SK-N-SH (cell line): ENCODE data around the gene TMEM109. TPM values are rescaled to one million over a fixed set of nuclear protein-coding genes. Genes with fewer than 3 reads are reported as not detected.

Experiments used
- CTCF ChIA-PET: fragments of 300-600, 350-600 bp; formaldehyde crosslinking; extraction: SDS; loops from one replicate; lab custom pipeline; 2021; lab: Yijun Ruan, JAX
- POLR2A ChIA-PET: fragments of 350-600 bp; sonication (Branson Sonifier 250); formaldehyde crosslinking; extraction: SDS; loops from one replicate; lab custom pipeline; 2020; ENCODE audit warnings: antibody characterized with exemption, inconsistent platforms; lab: Yijun Ruan, JAX
- DNase-seq: peaks from one replicate; pipeline ENCODE4 v3.0.0; 2012
- H2AFZ ChIP-seq: fragments of 200-600 bp; sonication (generic); 2 replicates; pipeline ENCODE4 v1.8.1; 2016; ENCODE audit warnings: antibody characterized with exemption, mild to moderate bottlenecking, low read depth
- H3F3A ChIP-seq: fragments of 200-600 bp; sonication (generic); replicated peaks from 2 replicates; pipeline ENCODE3; 2016; ENCODE audit warnings: antibody characterized with exemption, mild to moderate bottlenecking; ENCODE audit not compliant: insufficient read depth
- H3K27ac ChIP-seq, 2 experiments: fragments of 200-500 bp in 1 of 2; fragments of 200-600 bp in 1 of 2; sonication (Bioruptor generic) in 1 of 2; sonication (generic), shearing (Covaris generic) in 1 of 2; 2 replicates each; pipeline versions ENCODE4 v1.5.1 to v1.6.1; 2014 to 2016; ENCODE audit warnings: low read depth in 2 of 2, inconsistent platforms in 1 of 2, low read length in 1 of 2, mild to moderate bottlenecking in 1 of 2, mixed read lengths in 1 of 2
- H3K27me3 ChIP-seq: fragments of 200-600 bp; sonication (generic), shearing (Covaris generic); 2 replicates; pipeline ENCODE4 v1.6.1; 2016; ENCODE audit warnings: mixed run types; ENCODE audit not compliant: insufficient read depth
- H3K36me3 ChIP-seq, 2 experiments: fragments of 200-500 bp in 1 of 2; fragments of 200-600 bp in 1 of 2; sonication (Bioruptor generic) in 1 of 2; sonication (generic) in 1 of 2; replicated peaks in 1 of 2; 2 replicates each; pipeline versions ENCODE3 to v1.5.1; 2014 to 2016; ENCODE audit warnings: low read length in 1 of 2, mild to moderate bottlenecking in 1 of 2; ENCODE audit not compliant: insufficient read depth in 2 of 2, control insufficient read depth in 1 of 2
- H3K4me1 ChIP-seq, 2 experiments: fragments of 200-500 bp in 1 of 2; fragments of 200-600 bp in 1 of 2; sonication (Bioruptor generic) in 1 of 2; sonication (generic), shearing (Covaris generic) in 1 of 2; 2 replicates each; pipeline versions ENCODE4 v1.5.1 to v1.6.1; 2014 to 2016; ENCODE audit warnings: low read depth in 1 of 2, low read length in 1 of 2, mixed run types in 1 of 2; ENCODE audit not compliant: insufficient read depth in 2 of 2, control insufficient read depth in 1 of 2
- H3K4me2 ChIP-seq: fragments of 200-600 bp; sonication (generic), shearing (Covaris generic); 2 replicates; pipeline ENCODE4 v1.6.1; 2017; ENCODE audit warnings: mixed run types
- H3K4me3 ChIP-seq, 2 experiments: fragments of 200-500 bp in 1 of 2; fragments of 200-600 bp in 1 of 2; sonication (Bioruptor generic) in 1 of 2; sonication (generic), shearing (Covaris generic) in 1 of 2; 2 replicates each; pipeline versions ENCODE4 v1.5.1 to v1.8.1; 2014 to 2016; ENCODE audit warnings: low read depth in 2 of 2, inconsistent platforms in 1 of 2, low read length in 1 of 2, mild to moderate bottlenecking in 1 of 2, mixed read lengths in 1 of 2, moderate library complexity in 1 of 2
- H3K79me2 ChIP-seq: fragments of 200-600 bp; sonication (generic); 2 replicates; pipeline ENCODE4 v1.8.1; 2017; ENCODE audit warnings: mild to moderate bottlenecking; ENCODE audit not compliant: insufficient read depth
- H3K9ac ChIP-seq: fragments of 200-600 bp; sonication (generic); 2 replicates; pipeline ENCODE4 v1.6.1; 2017; ENCODE audit warnings: mixed run types
- H3K9me2 ChIP-seq: fragments of 200-600 bp; sonication (generic); 2 replicates; pipeline ENCODE4 v1.6.1; 2017; ENCODE audit warnings: mixed run types
- H3K9me3 ChIP-seq: fragments of 200-600 bp; sonication (generic); 2 replicates; pipeline ENCODE4 v1.6.1; 2017; ENCODE audit warnings: mixed run types, mild to moderate bottlenecking, moderate library complexity
- H4K20me1 ChIP-seq: fragments of 200-600 bp; sonication (generic); 2 replicates; pipeline ENCODE4 v1.6.1; 2017; ENCODE audit warnings: mild to moderate bottlenecking, mixed run types; ENCODE audit not compliant: insufficient read depth
- CHD2 ChIP-seq: fragments of 150-350 bp; IDR thresholded peaks from 2 replicates; pipeline ENCODE4 v1.6.1; 2018; ENCODE audit warnings: low read length; ENCODE audit not compliant: partially characterized antibody
- EZH2phosphoT487 ChIP-seq: fragments of 200-600 bp; sonication (generic); IDR thresholded peaks from 2 replicates; pipeline ENCODE4 v1.6.1; 2017; ENCODE audit warnings: low read depth, mixed run types, mild to moderate bottlenecking, antibody characterized with exemption, moderate library complexity, borderline replicate concordance
- FOXJ3 ChIP-seq: sonication (generic); formaldehyde crosslinking; IDR thresholded peaks from 2 replicates; pipeline ENCODE4 v1.5.1; 2020; ENCODE audit warnings: mild to moderate bottlenecking, missing genetic modification reagents
- FOXM1 ChIP-seq: IDR thresholded peaks from 2 replicates; pipeline ENCODE4 v1.4.0; 2012; ENCODE audit warnings: low read depth, mild to moderate bottlenecking
- GATA2 ChIP-seq: sonication (generic); formaldehyde crosslinking; IDR thresholded peaks from 2 replicates; pipeline ENCODE4 v1.5.0; 2020; ENCODE audit warnings: mild to moderate bottlenecking, missing genetic modification reagents
- JUND ChIP-seq: IDR thresholded peaks from 2 replicates; pipeline ENCODE4 v1.4.0; 2012
- MEF2A ChIP-seq: IDR thresholded peaks from 2 replicates; pipeline ENCODE4 v1.4.0; 2012; ENCODE audit warnings: low read depth, borderline replicate concordance
- MXI1 ChIP-seq: IDR thresholded peaks from 2 replicates; pipeline ENCODE4 v1.6.1; 2012; ENCODE audit warnings: mild to moderate bottlenecking, low read depth, low read length, improper control_type of control experiment
- NFIC ChIP-seq: IDR thresholded peaks from 2 replicates; pipeline ENCODE4 v1.4.0; 2012; ENCODE audit warnings: borderline replicate concordance
- NRF1 ChIP-seq: IDR thresholded peaks from 2 replicates; pipeline ENCODE4 v1.6.1; 2012; ENCODE audit warnings: low read depth, mild to moderate bottlenecking, low read length
- POLR2AphosphoS5 ChIP-seq: IDR thresholded peaks from 2 replicates; pipeline ENCODE4 v1.6.1; 2012; ENCODE audit warnings: low read depth, low read length
- RAD21 ChIP-seq: IDR thresholded peaks from 2 replicates; pipeline ENCODE4 v1.6.1; 2012; ENCODE audit warnings: mild to moderate bottlenecking, low read length
- REST ChIP-seq: IDR thresholded peaks from 2 replicates; pipeline ENCODE4 v1.6.1; 2012; ENCODE audit warnings: mild to moderate bottlenecking, low read depth, low read length, moderate library complexity
- TCF12 ChIP-seq: IDR thresholded peaks from 2 replicates; pipeline ENCODE4 v1.4.0; 2012
- USF1 ChIP-seq: IDR thresholded peaks from 2 replicates; pipeline ENCODE4 v1.4.0; 2012; ENCODE audit warnings: low read depth, borderline replicate concordance
- USF2 ChIP-seq: fragments of 150-350 bp; IDR thresholded peaks from 2 replicates; pipeline ENCODE4 v1.6.1; 2017; ENCODE audit warnings: antibody characterized with exemption, low read length, low read depth, borderline replicate concordance
- YY1 ChIP-seq: IDR thresholded peaks from 2 replicates; pipeline ENCODE4 v1.4.0; 2012; ENCODE audit warnings: low read depth, mild to moderate bottlenecking
- ZBTB33 ChIP-seq: IDR thresholded peaks from 2 replicates; pipeline ENCODE4 v1.4.0; 2012; ENCODE audit warnings: low read depth, borderline replicate concordance
- WGBS: methylation state at CpG from one replicate; pipeline ENCODE4 v1.1.6; 2017; ENCODE audit warnings: low lambda C conversion rate; 5-methylcytosine and 5-hydroxymethylcytosine counted together
- polyA plus RNA-seq, 3 experiments: library from polyadenylated mRNA; depleted of rRNA; stranded (reverse); fragments of >200 nt; gene quantifications; 2 replicates each; pipeline ENCODE4 v1.2.3, GENCODE V29; 2012

The TMEM109 gene
- polyA plus RNA-seq, 1 of the 3 experiments (the other 2 are of a cell fraction), result 52.7 TPM

GRCh38 chr11:60914633-60915247 lies 782 bp downstream of the TMEM109 start:
- ChIA-PET POLR2A (interaction anchor here (2.0 to 2.1 kb wide), 2 partner anchors 9 kb away, joined by 5 to 8 read pairs; partner anchors contain the start of genes PRPF19 and TMEM132A), CTCF (interaction anchor here (0.7 to 3.9 kb wide), 10 partner anchors 9 to 272 kb away, joined by 3 to 38 read pairs (median 6); partner anchors contain the start of gene TMEM132A)
- Histone ChIP-seq H3K9ac (peak overlapping the region; percentile 76), H3K36me3 (peaks cover 0 to 1% of the 10 kb centered on the region in 2 experiments), H3K4me2 (peak overlapping the region; percentile 98), H3K27me3 (no peaks in the 10 kb centered on the region; the same call in 1 of the 2 replicates), H4K20me1 (no peaks in the 10 kb centered on the region; the same call in 1 of the 2 replicates), H3K27ac (peak overlapping the region; percentile 93 to 100), H3K4me1 (peaks cover 14 to 20% of the 10 kb centered on the region in 2 experiments; a peak in 2 of 4 replicates), H3K9me3 (no peaks in the 10 kb centered on the region), H2AFZ (peak overlapping the region; percentile 23; the same call in 1 of the 2 replicates), H3K9me2 (no peaks in the 10 kb centered on the region), H3F3A (no peaks in the 10 kb centered on the region), H3K79me2 (peaks cover 43% of the 10 kb centered on the region), H3K4me3 (peak overlapping the region; percentile 80 to 87)
- 5% methylated on average over 17 of the region's 31 CpGs for WGBS
- peak; percentile 77 for DNase-seq
- no peak for TF ChIP-seq NRF1
- peak; percentile 35; the same call in 1 of the 2 replicates for TF ChIP-seq MXI1

GRCh38 chr11:60915248-60915914 lies 1.4 kb downstream of the TMEM109 start:
- peak overlapping the region in 1 of 2 experiments; percentile 93; a peak in 3 of 4 replicates for H3K27ac ChIP-seq
- H3K9me2 ChIP-seq, result no peaks in the 10 kb centered on the region
- H3K4me1 ChIP-seq, result peaks cover 14 to 20% of the 10 kb centered on the region in 2 experiments; a peak in 2 of 4 replicates
- H3K4me3 ChIP-seq, result peak overlapping the region; percentile 80 to 87
- peaks cover 4 to 8% of the 10 kb centered on the region in 2 experiments for H3K36me3 ChIP-seq
- CTCF ChIA-PET, result interaction anchor here (0.7 to 3.9 kb wide), 12 partner anchors 8 to 271 kb away, joined by 3 to 38 read pairs (median 6); partner anchors contain the start of gene TMEM132A
- peak overlapping the region; percentile 76; the same call in 1 of the 2 replicates for H3K9ac ChIP-seq
- WGBS, result 31% methylated on average over 11 of the region's 17 CpGs
- H3K4me2 ChIP-seq, result peak overlapping the region; percentile 98
- POLR2A ChIA-PET, result interaction anchor here (2.1 kb wide), 1 partner anchor 10 kb away, joined by 8 read pairs; the partner anchor contains the start of gene PRPF19
- H3K79me2 ChIP-seq, result peaks cover 44% of the 10 kb centered on the region
- H3K27me3 ChIP-seq, result no peaks in the 10 kb centered on the region; the same call in 1 of the 2 replicates
- H4K20me1 ChIP-seq, result no peaks in the 10 kb centered on the region; the same call in 1 of the 2 replicates
- H3K9me3 ChIP-seq, result no peaks in the 10 kb centered on the region
- H3F3A ChIP-seq, result no peaks in the 10 kb centered on the region
- peak overlapping the region; percentile 23; the same call in 1 of the 2 replicates for H2AFZ ChIP-seq
- peak; percentile 65 for DNase-seq
- TF ChIP-seq REST (no peak), EZH2phosphoT487 (no peak), FOXM1 (no peak), FOXJ3 (CRISPR knock-in tag) (no peak), YY1 (no peak), USF1 (no peak), JUND (peak; percentile 19; the same call in 1 of the 2 replicates), CHD2 (no peak), POLR2AphosphoS5 (no peak), GATA2 (CRISPR knock-in tag) (no peak), ZBTB33 (no peak), TCF12 (no peak), NRF1 (no peak), USF2 (no peak), MEF2A (no peak), RAD21 (peak; percentile 47), NFIC (no peak)
